Left forelimb (tissue), 1 donor: Measurements from ENCODE around the gene KCNAB3.

ENCODE experiments used
- DNase-seq: peaks from one replicate; pipeline ENCODE4 v3.0.0-alpha.2; 2018; ENCODE audit warnings: low spot score

KCNAB3 gene

DNA sequence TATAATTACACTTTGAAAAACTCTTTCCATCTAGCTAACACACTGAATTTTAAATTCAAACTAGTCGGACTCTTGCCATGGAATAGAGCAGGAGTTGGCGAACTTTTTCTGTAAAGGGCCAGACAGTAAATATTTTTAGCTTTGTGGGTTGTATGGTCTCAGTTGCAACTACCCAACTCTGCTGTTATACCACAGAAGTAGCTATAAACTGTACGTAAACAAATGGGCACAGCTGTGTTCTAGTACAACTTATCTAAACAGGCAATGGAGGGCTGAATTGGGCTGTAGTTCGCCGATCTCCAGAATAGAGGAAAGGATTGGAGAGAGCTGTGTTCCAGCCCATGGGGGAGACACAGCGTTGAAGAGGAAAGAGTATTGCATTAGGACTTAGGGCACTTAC, 11.1 kb upstream of the KCNAB3 start:
- no peak for DNase-seq

DNA sequence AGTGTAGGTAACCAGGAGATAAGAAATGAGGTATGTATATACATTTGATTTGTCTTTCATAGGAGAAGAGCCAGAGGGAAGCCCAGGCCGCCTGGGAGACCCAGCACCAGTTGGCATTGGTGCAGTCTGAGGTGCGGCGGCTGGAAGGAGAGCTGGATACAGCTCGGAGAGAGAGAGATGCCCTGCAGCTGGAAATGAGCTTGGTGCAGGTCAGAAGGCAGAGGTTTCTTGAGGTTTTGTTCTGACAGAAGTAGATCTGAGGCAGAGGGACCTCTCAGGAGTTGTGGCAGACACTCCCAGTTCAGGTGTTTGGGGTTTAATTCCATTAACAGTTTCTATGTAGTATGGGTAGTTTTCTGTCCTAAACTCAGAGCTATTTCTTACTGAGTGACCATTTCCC, 10.4 kb upstream of the KCNAB3 start:
- no peak for DNase-seq

DNA sequence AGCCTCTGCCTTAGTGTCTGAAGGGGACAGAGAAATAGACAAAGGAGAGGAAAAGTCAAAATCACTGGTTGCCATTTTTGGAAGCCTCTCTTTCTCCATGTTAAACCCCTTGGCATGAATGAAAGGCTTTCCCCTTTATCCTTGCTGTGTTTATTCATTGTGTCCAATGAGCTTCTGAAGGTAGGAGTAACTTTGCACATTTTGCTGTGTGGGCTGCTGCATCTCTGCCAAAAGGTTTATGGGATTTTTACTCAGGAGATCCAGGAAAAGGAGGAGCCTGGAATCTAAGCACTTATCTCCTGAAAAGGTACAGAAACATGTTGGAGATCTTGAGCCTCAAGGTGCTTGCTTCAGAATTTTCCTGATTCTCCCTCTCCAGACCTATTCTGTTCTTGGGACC, 6.2 kb upstream of the KCNAB3 start:
- no peak for DNase-seq

DNA sequence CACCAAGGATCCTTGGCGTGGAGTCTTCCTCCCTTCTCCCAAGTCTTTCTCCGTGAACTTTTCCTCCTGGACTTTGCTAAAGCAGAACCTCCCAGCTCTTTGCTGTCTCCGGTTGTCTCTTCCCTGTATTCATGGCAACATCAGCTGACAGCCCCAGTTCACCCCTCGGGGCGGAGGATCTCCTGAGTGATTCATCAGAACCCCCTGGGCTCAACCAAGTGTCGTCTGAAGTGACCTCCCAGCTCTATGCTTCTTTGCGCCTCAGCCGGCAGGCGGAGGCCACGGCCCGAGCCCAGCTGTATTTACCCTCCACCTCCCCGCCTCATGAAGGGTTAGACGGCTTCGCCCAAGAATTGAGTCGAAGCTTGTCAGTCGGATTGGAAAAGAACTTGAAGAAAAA, 3.3 kb upstream of the KCNAB3 start:
- no peak for DNase-seq

DNA sequence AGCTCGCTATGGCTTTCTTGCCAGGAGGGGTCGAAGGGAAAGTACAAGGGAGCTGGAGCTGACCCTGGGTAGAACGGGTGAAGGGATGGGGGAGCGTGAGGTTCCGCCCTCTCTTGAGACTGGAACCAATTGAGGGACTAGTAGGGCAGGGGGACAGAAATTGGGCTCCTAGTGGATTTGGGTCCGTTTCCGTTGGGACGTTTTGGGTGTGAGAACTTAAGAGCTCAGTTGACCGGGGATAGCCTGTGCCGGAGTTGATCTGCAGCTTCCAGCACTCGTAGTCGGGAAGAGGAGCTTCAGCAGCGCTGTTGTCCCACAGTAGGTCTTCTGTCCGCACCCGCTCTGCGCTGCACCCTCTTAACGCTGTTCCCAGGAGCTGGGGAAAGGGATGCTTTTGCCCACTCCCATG, 2.8 kb upstream of the KCNAB3 start:
- DNase-seq: peak; percentile 69

DNA sequence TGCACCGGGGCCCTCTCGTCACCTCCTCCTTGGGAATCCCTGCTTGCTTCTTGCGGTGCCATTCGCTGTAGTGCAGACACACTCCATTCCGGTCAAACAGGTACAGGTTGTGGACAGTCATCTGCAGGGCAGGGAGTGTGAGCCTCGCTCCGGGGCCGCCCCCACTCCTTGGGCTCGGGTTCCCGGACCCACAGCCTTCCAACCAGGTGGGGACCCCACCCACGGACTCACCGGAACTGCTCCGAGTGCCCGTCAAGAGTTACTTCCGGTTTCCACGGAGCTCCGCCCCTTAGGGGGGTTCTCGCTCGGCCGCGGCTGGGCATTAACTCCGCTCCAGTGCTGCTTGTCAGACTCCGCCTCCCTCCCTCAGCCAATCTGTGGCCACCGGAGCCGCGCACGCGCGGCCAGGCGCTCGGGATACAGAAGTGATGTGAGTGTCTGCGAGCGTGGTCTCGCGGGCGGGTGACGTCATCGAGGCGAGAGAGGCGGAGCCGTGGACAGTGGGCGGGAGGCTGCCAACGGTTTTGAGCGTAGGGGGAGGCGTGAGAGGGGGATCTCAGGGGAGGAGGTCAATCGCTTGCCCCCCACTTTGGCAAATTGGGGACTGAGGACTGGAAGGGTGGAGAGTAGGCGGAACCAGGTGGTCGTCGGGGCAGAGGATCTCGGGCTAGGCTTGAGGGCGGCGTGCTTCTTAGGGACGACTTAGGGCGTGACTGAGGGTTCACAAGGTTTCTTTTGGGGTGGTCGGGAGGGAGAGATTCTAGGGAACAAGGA, 2.2 kb upstream of the KCNAB3 start, which contains the start of the genes CNTROB and TRAPPC1:
Gene CNTROB, plus strand, starts transcription at position 498 of the 774 bp plus-strand sequence. CDS start 874 bp downstream, outside the sequence.
Gene TRAPPC1, minus strand, starts transcription at position 238 of the 774 bp plus-strand sequence. Its CDS starts 117 bp downstream, at position 121.
- peak; percentile 100 for DNase-seq

DNA sequence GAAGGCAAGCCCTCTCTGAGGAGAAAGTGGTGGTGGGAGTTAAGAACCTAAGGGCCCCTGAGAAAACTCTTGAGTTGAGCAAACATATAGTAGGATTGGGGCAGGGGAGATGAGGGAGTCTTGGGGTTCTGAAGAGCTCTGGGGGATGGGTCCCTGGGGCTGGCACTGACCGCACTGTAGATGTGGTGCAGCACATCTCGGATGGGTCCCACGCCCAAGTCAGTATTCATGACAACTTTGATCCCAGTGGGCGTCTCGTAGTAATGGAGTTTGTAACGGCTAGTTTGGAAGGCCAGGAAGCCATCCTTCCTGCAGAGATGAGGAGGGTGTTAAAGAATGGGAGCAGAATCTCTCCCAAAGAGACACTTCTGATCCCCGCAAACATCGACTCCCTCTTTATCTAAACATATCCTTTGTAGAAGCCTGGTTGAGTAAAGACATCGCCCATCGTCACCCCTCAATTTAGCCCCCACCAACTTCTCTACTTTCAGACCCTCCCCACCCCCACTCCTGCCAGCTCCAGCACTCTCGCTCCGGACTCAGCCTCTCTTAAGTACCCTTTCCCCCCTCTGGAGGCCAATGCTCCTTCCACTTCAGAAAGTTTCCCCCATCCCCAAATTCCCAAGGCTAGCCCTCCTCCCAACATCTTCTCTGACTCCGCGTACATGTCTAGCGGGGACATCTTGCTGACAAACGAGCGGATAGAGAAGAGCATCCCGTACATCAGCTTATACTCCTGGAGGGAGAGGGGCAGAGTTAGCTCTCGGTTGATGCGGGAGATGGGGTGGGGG, 1.4 kb upstream of the KCNAB3 start:
- DNase-seq: no peak

DNA sequence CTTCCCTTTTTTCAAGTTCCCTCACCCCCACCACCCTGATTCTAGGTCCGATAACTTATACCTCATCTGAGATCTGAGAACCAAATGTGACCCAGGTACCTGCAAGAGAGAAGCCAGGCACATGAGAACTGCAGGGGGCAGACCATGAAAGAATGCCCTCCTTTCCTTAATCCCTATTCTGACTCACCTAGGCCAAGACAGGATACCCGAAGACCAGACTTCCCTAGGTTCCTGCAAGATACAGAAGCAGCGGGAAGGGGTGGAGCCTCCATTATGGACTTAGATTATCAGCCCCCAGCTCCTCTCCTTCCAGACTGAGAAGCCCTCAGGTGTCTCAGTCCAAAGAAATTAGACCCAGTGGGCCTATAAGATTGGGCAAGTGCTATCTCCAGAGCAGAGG, 2.1 kb downstream of the KCNAB3 start:
- DNase-seq: no peak

DNA sequence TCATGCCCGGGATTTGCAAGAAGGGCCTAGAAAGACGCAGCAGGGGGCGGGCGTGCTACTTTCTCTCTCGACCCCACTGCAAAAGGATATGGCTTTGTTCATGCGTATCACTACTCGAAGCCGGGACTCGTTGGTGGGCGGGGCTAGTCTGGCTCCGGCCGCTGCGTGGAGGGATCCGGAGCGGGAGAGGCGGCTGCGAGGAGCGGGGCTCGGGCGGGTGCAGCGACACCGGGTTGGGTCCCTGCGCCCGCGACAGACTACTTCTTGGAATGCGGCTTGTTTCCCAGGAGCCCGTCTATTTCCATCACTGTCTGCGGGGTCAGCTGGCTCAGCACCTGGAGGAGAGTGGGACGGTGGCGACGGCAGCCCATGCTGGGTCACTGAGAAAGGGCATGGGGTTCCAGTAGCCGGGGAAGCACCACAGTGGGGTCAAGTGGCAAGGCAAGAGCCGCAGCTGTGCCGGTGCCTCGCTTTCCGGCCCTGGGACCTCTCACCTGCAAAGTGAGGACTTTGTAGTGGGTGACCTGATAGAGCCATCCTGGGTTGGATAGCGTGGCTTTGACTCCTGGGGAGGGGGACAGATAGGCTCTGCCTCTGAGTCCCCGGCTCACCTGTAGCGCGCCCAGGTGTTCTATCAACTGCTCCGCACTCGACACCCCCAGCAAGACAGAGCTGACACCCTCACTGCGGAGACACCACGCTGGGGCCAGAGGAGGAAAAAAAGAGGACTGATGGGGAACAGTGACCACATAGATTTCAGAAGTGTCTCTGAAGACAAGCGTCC, 6.6 kb downstream of the KCNAB3 start:
- DNase-seq: peak; percentile 92

DNA sequence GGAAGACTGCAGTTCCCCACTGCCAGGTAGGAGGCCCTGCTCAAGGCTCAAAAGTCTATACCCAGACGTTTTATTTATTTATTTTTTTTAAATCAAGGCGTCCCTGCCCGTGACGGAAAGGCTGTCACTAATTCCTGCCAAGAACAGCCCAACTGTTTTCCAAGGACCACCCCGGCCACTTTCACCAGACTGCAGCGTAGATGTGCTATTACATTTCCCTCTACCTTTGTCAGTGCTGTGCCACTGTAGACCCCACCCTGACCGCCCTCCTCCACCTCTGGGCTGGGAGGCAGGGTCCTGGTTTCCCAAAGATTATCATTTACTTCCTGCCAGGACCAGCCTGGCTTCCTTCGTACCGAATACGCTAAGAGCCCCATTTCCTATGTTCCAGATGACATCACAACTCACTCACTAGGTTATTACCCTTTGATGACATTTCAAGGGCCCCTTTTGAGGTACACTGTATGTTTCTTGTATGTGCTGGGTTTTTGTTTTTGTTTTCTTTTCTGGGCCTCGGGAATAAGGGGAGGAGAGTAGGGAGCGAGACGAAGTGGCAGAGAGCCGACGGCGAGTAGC, 7.3 kb downstream of the KCNAB3 start:
- no peak for DNase-seq

DNA sequence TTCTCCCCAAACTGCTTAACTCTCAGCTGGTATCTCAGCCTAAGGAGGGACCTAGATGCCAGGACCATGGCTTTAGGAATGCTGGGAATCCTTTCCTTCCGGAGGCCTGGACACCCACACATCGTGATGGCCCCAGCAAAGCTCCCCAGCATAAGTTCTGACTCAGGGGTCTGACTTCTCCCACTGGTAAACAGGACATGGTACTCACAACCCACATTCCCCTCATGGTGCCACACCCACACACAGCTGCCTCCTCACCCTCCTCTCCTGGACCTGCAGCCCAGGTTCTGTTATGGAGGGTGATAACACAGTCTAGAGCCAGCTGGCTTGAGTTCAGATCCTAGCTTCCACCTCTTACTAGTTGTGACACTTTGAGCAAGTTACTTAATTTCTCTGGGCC, 12.8 kb downstream of the KCNAB3 start:
- DNase-seq: no peak

DNA sequence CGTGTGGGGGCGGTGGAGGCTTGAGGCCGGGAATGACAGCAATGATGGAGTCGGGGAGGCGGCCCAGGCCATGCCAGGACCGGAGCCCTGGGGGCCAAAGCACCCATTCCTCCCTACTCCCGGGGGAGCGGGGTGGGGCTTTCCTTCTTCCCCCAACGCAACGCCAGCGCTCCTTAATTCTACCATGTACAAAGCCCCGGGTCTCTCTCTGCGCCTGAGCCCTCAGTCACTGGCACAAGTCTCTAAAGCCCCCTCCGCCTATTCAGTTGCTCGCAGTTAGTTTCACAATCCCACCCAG, 13.3 kb downstream of the KCNAB3 start:
- DNase-seq: no peak

DNA sequence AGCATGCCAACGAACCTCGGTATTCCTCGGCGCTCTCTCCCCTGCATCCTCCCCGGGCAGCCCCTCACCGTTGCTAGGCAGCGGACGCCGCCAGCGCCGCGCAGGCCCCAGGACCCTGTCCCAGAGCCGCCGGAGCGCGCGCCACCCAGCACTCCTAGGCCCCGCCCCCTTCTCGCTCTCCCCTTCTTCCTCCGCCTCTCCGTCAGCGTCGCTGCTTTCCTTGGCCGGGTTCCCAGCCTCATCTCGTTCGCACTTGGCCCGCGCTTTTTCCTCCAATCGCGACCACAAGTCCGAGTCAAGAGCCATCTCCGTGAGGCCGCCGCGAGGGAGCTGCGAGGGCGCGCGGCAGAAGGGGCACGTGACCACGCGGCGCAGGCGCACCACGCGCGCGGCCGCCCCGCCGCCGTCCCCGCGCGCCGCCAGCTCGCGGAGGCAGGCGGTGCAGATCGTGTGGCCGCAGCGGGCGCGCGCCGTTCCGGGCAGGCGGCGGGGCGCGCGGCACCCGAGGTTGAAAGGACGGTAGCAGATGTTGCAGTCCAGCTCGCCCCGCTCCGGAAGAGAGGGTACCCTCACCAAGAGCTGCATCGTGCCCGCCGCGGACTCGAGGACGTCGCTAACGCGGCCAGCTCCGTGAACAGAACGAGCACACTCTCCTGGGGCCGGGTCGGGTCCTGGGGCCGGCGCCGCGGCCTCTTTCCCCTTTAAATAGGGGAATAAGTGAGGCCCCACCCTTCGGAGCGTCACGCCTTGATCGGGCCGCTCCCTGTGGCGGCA, 13.9 kb downstream of the KCNAB3 start, which contains the start of gene RNF227:
Gene RNF227, minus strand, starts transcription at position 679 of the 774 bp plus-strand sequence. Its CDS starts 94 bp downstream, at position 585.
- DNase-seq: peak; percentile 97

DNA sequence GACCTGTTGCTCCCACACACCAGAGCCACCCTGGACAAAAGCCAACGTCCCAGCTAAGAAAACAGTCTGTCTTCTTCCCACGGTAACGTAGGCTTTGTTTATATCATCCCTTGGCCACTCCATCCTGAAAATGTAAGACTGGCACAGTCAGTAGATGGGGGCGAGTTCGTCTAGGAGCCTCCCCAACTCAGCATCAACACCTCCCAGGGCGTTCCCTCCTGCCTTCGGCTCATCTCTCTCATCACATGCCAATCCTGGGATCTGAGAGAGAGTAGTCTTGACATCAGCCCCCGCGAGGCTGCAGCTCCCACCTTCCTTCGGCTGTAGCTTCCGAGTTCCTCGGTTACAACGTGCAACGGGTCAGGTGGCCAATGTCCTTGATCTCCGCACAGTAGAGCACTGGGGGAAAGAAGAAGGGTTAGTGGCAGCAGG, 14.5 kb downstream of the KCNAB3 start:
- DNase-seq: no peak

DNA sequence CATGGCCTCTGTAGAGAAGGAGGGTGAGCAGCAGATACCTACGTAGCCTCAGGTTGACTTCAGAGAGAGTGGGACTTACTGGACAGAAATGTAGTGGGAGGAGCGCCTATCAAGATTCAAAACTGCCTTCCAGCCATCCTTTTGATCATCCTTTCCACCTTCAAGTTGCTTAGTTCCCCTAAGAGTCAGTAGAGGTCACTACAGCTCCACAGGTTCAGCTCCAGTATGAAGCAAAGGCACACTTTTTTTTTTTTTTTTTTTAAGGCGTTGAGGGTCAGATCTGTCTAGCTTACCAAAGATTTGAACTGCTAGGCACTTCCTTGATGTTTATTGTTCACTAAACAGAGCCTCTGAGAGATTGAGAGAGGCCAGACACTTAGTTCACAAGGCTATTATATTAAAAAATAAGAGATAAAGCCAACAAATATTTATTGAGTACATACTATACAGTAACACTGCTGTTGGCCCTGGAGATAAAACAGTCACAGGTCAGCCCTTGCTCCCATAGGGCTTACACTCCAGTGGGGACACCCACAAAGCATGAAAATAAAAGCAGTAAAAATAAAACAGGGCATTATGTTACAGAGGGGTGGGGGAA, 16.6 kb downstream of the KCNAB3 start:
- DNase-seq: no peak

DNA sequence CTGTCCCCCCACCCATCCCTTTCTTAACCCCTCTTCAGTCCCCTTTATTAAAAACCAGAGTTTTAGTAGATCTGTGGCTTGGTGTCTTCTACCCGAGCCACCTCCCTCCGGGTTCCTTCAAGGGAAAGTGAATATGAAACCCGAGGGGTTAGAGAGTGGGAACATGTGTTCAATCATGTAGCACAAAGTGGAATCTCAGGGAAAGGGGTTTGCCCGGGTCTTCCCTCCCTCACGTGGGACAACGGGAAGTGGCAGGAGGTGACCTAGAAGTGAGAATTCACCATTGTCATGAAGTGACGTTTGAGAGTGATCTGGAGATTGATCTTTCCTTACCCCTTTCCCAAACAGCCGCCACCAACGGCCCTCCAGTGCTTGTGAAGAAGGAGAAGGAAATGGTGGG, 18.5 kb downstream of the KCNAB3 start:
- DNase-seq: no peak

DNA sequence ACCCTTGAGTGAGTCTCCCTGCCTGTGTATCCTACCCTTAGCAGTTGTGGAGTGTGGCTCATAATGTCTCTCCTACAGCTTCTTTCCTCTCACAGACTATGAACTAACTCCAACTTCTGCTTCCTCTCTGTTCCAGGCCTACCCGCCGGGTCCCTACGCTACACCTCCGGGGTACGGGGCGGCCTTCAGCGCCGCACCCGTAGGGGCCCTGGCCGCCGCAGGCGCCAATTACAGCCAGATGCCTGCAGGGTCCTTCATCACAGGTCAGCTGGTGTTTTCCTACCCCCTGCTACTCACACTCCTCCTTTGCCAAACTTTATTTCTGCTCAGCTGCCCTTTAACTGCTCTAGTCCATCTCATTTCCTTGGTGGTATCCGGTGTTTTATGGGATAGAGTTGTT, 18.9 kb downstream of the KCNAB3 start:
- no peak for DNase-seq

DNA sequence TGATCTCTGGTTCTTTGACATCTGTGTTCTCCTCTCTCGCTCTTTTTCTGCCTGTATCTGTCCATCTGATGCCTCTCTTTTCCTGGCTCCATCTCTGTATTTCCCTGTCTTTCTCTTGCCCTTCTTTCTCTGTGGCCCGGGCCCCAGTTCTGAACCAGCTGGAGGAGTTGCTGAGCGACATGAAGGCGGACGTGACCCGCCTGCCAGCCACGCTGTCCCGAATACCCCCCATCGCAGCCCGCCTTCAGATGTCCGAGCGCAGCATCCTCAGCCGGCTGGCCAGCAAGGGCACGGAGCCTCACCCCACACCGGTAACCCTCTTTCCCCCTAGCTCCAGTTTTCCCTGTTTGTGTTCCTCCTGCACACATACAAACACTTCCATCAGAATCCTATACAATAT, 19.4 kb downstream of the KCNAB3 start:
- no peak for DNase-seq

DNA sequence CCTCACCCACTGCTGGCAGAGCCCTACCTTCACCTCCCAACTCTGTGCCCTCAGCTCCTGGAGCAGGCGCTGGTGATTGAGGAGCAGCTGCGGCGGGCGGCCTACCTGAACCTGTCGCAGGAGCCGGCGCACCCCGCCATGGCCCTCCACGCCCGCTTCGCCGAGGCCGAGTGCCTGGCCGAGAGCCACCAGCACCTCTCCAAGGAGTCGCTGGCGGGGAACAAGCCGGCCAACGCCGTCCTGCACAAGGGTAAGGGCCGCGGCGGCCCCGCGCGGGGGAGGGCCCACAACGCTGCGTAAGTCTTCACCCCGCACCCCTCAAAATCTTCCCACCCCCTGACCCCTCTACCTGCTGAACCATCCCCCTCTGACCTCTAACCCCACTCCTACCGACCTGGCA, 20.6 kb downstream of the KCNAB3 start:
- DNase-seq: no peak

DNA sequence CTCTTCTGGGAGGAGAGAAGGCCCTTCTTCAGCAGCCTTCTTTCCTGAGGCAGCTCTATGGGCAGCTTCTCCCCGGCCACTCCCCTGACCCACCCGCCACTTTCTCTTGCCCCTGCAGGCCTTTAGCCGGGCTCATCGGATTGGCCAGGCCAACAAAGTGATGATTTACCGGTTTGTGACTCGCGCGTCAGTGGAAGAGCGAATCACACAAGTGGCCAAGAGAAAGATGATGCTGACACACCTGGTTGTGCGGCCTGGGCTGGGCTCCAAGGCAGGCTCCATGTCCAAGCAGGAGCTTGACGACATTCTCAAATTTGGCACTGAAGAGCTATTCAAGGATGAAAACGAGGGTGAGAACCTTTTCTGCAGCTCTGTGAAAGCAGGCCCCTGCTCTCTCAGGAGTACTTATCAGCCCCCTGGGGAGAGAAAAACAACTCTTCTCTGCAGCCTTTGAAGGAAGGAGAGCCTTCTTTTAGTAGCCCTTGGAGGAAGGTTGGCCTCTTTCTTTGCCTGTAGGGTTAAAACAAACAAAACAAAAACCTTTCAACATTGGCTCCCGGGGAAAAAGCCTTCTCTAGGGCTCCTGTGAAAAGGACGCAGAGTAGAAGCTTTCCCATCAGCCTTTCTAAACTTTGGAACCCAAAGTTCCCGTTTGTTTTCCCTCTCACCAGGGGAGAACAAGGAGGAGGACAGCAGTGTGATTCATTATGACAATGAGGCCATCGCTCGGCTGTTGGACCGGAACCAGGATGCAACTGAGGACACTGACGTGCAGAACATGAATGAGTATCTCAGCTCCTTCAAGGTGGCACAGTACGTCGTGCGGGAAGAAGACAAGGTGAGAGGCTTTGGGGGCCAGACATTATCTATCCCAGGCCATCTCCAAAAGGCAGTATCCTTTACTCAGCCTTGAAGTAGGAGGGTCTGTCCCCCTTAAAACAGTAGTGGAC, 26.2 kb downstream of the KCNAB3 start:
- DNase-seq: no peak
